HG02759 (cell line): ENCODE data around the gene CTSW.

Experiments used
- ATAC-seq: cut with Tn5 transposase; IDR thresholded peaks from one replicate; pipeline ENCODE4 v1.9.1; 2021; ENCODE audit warnings: mild to moderate bottlenecking, moderate library complexity; ENCODE audit not compliant: unreplicated experiment

The CTSW gene

GRCh38 chr11:65855927-65856363 lies 23.7 kb upstream of the CTSW start:
- ATAC-seq: no peak

DNA sequence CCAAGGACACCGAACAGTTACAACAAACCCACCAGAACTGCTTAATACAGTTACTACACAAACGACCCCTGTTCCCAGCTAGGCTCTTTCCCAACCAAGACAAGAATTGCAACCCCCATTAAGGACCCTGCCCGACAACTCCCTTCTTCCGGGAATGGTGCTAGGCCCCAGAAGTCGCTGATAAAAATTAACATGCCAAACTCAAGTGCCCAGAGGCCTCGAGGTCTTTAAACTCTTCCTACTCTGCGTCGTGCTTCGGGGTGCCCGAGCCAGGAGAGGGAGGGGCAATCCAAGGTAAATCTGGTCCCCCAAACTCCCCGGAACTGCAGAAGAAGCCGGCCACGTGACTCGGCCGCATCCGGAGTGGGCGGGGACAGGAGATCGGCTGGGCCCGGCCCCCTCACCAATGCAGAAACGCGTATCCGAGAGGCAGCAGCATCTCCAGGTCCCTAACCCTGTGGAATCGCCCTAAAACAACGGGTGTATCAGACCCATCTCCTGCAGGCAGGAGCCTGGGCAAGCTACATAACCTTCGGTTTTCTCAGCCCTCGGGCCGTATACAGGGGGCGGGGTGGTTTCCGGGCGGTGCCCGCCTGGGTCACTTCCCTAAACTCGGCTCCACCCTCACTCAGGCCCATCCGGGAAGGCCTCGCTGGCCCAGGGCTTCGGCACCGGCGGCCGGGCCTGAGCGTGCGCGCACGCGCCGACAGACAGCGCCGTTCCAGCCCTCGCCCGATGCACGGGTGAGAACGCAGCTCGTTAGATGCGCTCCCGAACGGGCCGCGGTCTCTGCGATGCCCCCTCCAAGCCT lies 22.7 kb upstream of the CTSW start:
- peak; percentile 36 for ATAC-seq

GRCh38 chr11:65857500-65857852 lies 22.2 kb upstream of the CTSW start:
- ATAC-seq: peak; percentile 3

DNA sequence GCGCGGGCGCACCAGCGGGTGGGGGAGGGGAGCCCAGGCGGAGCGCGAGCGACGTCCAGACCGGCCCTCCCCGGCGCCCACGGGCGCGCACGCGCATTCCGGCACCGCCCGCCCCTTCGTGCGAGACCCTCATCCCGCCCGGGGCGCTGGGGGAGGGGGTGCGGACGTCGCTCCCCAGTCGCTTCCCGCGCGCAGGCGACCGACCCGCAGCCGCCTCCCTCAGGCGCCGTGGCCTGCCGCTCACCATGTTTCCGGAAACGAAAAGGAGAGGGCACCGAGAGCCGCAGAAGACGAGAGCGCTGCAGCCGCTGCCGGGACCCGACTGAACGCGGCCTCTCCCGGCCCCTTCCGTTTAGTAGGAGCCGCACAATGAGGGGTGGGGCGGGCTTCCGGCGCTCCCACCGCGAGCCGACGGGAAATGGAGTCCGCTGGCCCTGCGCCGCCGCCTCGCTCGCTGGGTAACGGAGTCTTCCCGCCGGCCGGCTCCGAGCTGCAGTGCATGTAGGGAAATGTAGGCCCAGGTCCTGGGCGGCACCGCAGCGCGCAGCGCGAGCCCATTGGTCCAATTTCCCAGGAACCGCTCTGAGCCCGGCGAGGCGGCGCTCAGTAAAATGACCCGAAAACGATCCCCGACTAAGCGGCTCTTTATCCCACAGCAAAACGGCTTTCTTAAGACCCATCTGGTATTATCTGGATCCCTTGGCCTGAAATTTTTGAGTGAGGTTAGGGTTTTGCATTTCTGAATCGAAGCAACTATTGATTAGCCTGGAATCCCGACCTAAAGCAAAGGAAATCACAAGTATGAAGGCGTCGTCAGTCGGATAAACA lies 21.6 kb upstream of the CTSW start, which contains the start of gene CFL1:
Gene CFL1, minus strand, starts transcription at position 328 of the 828 bp plus-strand sequence. Its CDS starts 81 bp downstream, at position 247.
- peak; percentile 54 for ATAC-seq

DNA sequence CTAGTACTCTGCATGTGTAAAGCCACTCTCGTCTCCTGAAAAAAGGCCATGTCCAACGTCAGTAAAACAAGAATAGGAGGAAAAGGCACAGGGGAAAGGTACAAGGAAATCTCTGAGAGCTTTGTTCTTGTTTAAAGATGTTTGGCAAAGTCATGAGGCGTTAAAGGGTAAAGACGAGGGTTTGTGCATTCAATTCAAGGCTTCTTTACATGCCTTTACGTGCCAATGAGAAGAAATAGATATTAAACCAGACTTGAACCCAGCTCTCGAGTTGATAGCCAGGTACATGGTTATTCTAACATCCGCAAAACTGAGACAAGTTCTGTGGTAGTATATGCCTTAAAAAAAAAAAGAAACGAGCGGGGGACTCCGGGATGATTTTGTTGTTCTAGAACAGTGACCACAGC lies 21.0 kb upstream of the CTSW start:
- ATAC-seq: no peak

DNA sequence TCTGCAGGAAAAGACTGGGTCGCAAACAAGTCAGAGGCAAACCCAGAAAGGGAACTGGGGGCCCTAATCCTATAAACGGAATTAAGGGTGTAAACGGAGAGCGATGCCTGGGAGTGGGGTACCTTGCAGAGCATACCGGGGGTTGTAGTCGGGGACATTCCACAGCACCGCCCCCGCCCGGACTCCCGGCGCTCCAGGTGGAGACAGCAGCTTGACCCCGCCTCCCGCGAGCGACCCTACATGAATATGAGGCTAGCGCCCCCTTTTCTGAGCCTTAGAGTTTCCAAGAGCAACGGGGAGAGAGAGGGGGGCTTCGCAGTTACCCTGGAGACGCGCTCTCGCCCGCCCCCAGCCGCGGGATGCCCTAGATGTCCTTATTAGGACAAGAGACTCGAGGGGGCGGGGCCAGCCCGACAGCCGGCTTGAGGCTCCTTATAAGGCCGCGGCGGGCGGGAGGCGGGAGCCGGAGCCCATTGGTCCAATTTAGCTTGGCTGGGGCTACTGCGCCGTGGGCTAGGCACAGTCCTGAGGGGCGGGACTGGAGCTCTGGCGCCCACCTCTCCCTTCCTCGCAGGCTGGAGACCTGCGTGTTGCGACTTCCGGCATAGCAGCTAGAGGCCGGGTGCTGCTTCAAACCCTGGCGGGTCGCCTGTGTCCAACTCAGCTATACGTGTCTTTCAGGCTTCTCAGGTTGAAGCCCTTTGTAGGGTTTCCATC lies 20.4 kb upstream of the CTSW start:
- ATAC-seq: peak; percentile 50

DNA sequence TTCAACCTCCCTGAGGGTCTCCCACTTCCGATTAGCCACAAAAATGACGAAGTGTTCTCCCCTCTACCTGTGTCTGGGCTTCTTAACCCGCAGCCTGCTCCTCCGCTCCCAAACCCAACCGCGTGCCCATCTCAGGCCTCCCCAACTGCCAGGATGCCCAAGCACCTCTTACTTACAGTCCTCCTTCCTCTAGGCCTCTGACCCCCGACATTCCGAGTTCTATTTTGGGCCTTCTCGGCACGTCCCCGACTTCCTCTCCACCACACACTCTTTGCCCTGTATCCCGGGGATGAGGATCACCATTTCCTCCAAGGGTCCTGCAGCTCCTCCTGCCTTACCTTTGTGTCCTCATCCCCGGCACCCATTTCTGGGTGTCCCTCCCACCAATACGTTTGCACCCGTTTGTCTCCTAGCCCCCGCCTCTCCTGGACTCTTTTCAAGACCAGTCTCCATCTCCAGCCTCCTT lies 19.8 kb upstream of the CTSW start:
- no peak for ATAC-seq

DNA sequence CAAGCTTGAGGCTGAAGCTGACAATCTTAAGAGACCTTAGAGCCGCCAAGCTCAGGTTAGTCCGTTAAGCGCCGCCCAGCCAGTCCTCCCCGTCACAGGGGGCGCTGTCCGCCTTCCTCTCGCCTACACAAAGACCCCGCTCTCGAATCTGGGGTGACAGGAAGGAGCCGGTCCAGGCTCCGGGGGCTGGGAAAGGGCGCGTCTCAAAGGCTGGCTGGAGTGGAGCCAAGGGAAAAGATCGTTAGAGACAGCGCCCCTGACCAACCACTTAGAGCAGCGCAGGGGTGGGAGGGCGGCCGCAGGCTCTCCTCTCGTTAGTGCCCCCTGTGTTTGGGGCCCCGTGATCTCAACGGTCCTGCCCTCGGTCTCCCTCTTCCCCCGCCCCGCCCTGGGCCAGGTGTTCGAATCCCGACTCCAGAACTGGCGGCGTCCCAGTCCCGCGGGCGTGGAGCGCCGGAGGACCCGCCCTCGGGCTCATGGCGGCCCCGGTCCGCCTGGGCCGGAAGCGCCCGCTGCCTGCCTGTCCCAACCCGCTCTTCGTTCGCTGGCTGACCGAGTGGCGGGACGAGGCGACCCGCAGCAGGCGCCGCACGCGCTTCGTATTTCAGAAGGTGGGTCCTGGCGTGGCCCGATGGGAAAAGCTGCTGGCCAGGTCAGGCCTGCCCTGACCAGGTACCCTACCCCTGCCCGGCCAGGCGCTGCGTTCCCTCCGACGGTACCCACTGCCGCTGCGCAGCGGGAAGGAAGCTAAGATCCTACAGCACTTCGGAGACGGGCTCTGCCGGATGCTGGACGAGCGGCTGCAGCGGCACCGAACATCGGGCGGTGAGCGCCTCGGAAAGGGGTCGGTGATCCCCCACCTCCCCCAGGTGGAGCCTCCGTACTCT lies 19.1 kb upstream of the CTSW start, which contains the start of gene MUS81:
Gene MUS81, plus strand, starts transcription at position 156 of the 887 bp plus-strand sequence. Its CDS starts 321 bp downstream, at position 477.
- ATAC-seq: peak; percentile 28

DNA sequence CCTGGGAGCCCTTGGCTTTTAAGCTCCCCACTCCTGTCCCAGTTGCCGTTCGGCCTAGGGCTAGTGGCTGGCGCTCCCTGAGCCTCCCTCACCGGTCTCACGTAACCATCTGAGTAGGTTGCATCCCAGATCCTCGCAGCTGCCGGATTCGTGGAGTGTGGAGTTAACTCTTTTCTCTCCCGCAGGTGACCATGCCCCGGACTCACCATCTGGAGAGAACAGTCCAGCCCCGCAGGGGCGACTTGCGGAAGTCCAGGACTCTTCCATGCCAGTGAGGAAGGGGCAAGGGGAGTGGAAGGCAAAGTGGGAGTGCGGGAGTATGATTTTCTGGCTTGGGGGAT lies 18.5 kb upstream of the CTSW start:
- ATAC-seq: no peak

GRCh38 chr11:65861533-65862183 lies 18.0 kb upstream of the CTSW start:
- ATAC-seq: no peak

DNA sequence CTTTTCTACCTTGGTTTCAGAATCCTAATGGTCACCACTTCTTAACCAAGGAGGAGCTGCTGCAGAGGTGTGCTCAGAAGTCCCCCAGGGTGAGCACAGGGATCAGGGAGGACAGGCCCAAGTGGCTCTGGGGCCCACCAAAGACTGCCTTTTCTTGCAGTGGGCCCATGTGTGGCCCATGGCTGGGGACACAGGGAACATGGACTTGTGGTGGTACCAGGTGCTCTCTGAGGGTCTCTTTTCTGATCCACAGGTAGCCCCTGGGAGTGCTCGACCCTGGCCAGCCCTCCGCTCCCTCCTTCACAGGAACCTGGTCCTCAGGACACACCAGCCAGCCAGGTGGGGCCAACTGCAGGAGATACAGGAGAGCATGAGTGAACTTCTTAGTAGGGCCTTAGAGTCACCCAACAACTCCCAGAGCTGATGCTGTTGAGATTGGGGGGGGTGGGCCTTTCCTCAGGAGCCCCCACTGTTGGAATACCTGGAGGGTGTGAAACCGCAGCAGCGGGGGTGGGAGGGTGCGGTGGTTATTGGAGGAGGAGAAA lies 17.4 kb upstream of the CTSW start:
- ATAC-seq: no peak

DNA sequence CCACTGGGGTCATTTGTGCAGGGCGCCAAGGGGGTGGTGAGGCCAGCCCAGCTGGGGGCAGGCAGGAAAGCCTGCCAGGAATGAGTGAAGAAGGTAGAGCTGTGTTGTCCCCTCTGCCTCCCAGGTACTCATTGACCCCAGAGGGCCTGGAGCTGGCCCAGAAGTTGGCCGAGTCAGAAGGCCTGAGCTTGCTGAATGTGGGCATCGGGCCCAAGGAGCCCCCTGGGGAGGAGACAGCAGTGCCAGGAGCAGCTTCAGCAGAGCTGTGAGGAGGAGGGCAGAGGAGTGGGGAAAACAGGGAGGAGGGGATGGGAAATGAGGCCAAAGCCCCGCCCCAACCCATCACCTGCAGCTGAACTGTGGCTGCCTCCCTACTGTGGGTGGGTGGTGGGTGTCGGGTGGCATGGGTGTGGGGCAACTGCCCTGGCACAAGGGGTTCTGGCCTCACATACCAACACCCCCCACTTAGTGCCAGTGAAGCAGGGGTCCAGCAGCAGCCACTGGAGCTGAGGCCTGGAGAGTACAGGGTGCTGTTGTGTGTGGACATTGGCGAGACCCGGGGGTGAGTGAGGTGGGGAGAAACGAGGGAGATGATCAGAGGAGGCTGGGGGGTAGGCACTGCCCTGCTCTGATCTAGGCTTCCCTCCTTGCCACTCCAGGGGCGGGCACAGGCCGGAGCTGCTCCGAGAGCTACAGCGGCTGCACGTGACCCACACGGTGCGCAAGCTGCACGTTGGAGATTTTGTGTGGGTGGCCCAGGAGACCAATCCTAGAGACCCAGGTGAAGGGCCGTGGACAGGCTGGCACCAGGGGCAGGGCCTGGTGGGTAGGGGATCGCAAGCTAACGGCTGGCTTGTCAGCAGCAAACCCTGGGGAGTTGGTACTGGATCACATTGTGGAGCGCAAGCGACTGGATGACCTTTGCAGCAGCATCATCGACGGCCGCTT lies 16.4 kb upstream of the CTSW start:
- ATAC-seq: no peak

- no peak for ATAC-seq
Observed at GRCh38 chr11:65863889-65864705, 15.5 kb upstream of the CTSW start.

- no peak for ATAC-seq
Observed at GRCh38 chr11:65864706-65865471, 14.7 kb upstream of the CTSW start.

DNA sequence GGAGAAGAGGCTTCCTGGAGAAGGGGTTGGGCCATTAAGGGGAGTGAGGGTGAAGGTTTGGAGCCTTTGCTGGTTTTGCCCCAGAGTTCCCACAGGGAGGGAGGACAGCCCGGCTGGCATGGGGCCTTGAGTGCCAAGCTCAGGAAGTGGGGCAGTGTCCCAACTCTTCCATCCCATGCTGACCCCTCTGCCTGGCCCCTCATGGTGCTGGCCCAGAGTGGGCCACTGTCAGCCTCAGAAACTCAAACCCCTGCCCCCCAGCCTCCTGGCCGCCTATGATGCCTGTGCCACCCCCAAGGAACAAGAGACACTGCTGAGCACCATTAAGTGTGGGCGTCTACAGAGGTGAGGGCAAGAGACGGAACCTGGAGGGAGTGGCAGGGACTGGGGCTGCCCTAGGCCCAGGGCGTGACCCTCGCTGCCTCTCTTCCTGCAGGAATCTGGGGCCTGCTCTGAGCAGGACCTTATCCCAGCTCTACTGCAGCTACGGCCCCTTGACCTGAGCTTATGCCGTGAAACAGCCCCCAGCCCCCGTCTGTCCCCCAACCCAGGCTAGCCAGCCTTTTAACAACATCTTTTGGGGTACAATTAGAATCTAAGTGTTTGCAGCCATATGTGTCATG lies 14.0 kb upstream of the CTSW start:
- no peak for ATAC-seq
